ENCODE results near the gene CPA1. TPM values are rescaled to one million over a fixed set of nuclear protein-coding genes. Genes with fewer than 3 reads are reported as not detected.
"Not testable (repeated sequence)": the region's sequence is repeated elsewhere in the genome, so short reads cannot be mapped to it uniquely, and the experiment has no call there.

CPA1 gene
- total RNA-seq, 4 donors from 2014 or later = not detected

GRCh38 chr7:130374507-130374906, 5.8 kb upstream of the CPA1 start:
- Histone ChIP-seq H3K36me3 (no peaks in the 10 kb centered on the region), H3K4me3 (no peak overlapping the region), H3K27ac (peak overlapping the region; percentile 72 to 85 (median 80)), H3K27me3 (no peaks in the 10 kb centered on the region), H3K9me3 (no peaks in the 10 kb centered on the region), H3K4me1 (peaks cover 12 to 29% of the 10 kb centered on the region in 2 donors)
- in situ Hi-C loops (cut with MboI; ENCODE audit: low sequenced_read_pairs in 4 of 4) (no loop called here), intact Hi-C loops (cut with DNase I; ENCODE audit: low total_unique reads) (no loop called here)
- no peak for ATAC-seq
- no peak for DNase-seq
- TF ChIP-seq POLR2A (IDR thresholded peaks at IDR 0.05) = no peak
- TF ChIP-seq CTCF (IDR thresholded peaks at IDR 0.05 in 4 of 5, conservative IDR thresholded peaks at IDR 0.05 in 1 of 5) = no peak

- DNase-seq; H3K9me3 ChIP-seq; H3K27me3 ChIP-seq; H3K4me3 ChIP-seq; intact Hi-C loops (cut with DNase I; ENCODE audit: low total_unique reads); H3K27ac ChIP-seq; in situ Hi-C loops (cut with MboI; ENCODE audit: low sequenced_read_pairs in 4 of 4); H3K36me3 ChIP-seq; ATAC-seq: not testable (repeated sequence)
- H3K4me1 ChIP-seq = peaks cover 6 to 31% of the 10 kb centered on the region in 2 donors
Measured at GRCh38 chr7:130376461-130376860, 3.8 kb upstream of the CPA1 start.

GRCh38 chr7:130377178-130377577, 3.1 kb upstream of the CPA1 start:
- ATAC-seq = no peak
- no peaks in the 10 kb centered on the region for H3K27me3 ChIP-seq
- no peak for DNase-seq
- no peaks in the 10 kb centered on the region for H3K9me3 ChIP-seq
- no peak overlapping the region for H3K27ac ChIP-seq
- H3K4me3 ChIP-seq = no peak overlapping the region
- H3K4me1 ChIP-seq = peaks cover 6 to 31% of the 10 kb centered on the region in 2 donors
- H3K36me3 ChIP-seq = no peaks in the 10 kb centered on the region
- in situ Hi-C loops (cut with MboI; ENCODE audit: low sequenced_read_pairs in 4 of 4) (no loop called here), intact Hi-C loops (cut with DNase I; ENCODE audit: low total_unique reads) (no loop called here)
- TF ChIP-seq CTCF (IDR thresholded peaks at IDR 0.05 in 4 of 5, conservative IDR thresholded peaks at IDR 0.05 in 1 of 5) (no peak), POLR2A (IDR thresholded peaks at IDR 0.05) (no peak)

GRCh38 chr7:130379019-130379418, 1.3 kb upstream of the CPA1 start:
- ATAC-seq = no peak
- no peaks in the 10 kb centered on the region for H3K9me3 ChIP-seq
- H3K27ac ChIP-seq = no peak overlapping the region
- H3K4me3 ChIP-seq = no peak overlapping the region
- no peak for TF ChIP-seq CTCF (IDR thresholded peaks at IDR 0.05 in 4 of 5, conservative IDR thresholded peaks at IDR 0.05 in 1 of 5)
- TF ChIP-seq POLR2A (IDR thresholded peaks at IDR 0.05) = no peak
- DNase-seq = no peak
- no peaks in the 10 kb centered on the region for H3K36me3 ChIP-seq
- peaks cover 0 to 13% of the 10 kb centered on the region in 2 donors for H3K4me1 ChIP-seq
- H3K27me3 ChIP-seq = no peaks in the 10 kb centered on the region
- in situ Hi-C loops (cut with MboI; ENCODE audit: low sequenced_read_pairs in 4 of 4) (no loop called here), intact Hi-C loops (cut with DNase I; ENCODE audit: low total_unique reads) (no loop called here)

- in situ Hi-C loops (cut with MboI; ENCODE audit: low sequenced_read_pairs in 4 of 4) (no loop called here), intact Hi-C loops (cut with DNase I; ENCODE audit: low total_unique reads) (no loop called here)
- DNase-seq (no peak), ATAC-seq (no peak)
- H3K27me3 ChIP-seq = no peaks in the 10 kb centered on the region
- H3K27ac ChIP-seq = no peak overlapping the region
- no peak overlapping the region for H3K4me3 ChIP-seq
- TF ChIP-seq CTCF (IDR thresholded peaks at IDR 0.05 in 4 of 5, conservative IDR thresholded peaks at IDR 0.05 in 1 of 5) (no peak), POLR2A (IDR thresholded peaks at IDR 0.05) (no peak)
- peaks cover 0 to 9% of the 10 kb centered on the region in 2 donors for H3K4me1 ChIP-seq
- no peaks in the 10 kb centered on the region for H3K36me3 ChIP-seq
- no peaks in the 10 kb centered on the region for H3K9me3 ChIP-seq
Measured at GRCh38 chr7:130379532-130379920, 768 bp upstream of the CPA1 start.

Data from gastrocnemius medialis (tissue), 4 donors.